H9 (cell line): ENCODE results near the gene INO80. TPM values are rescaled to one million over a fixed set of nuclear protein-coding genes. Genes with fewer than 3 reads are reported as not detected.

Source experiments
- DNase-seq: peaks from one replicate; pipeline ENCODE4 v3.0.0-alpha.2; 2017
- H2AFZ ChIP-seq: one replicate; pipeline ENCODE4 v1.6.1; 2013; ENCODE audit warnings: mild to moderate bottlenecking, low read length, control low read depth, moderate library complexity
- H2AK5ac ChIP-seq: 2 replicates; pipeline ENCODE4 v1.6.1; 2013; ENCODE audit warnings: low read length, control low read depth, mixed read lengths; ENCODE audit not compliant: insufficient read length
- H2BK120ac ChIP-seq: one replicate; pipeline ENCODE4 v1.6.1; 2013; ENCODE audit warnings: low read depth, mild to moderate bottlenecking, low read length, control low read depth, inconsistent platforms; ENCODE audit not compliant: poor library complexity, severe bottlenecking
- H2BK12ac ChIP-seq: 2 replicates; pipeline ENCODE4 v1.6.1; 2013; ENCODE audit warnings: low read length, control low read depth, mixed read lengths, low read depth; ENCODE audit not compliant: insufficient read length
- H2BK15ac ChIP-seq: 2 replicates; pipeline ENCODE4 v1.6.1; 2013; ENCODE audit warnings: low read depth, low read length, control low read depth
- H2BK20ac ChIP-seq: one replicate; pipeline ENCODE4 v1.6.1; 2013; ENCODE audit warnings: low read depth, mild to moderate bottlenecking, low read length, control low read depth, inconsistent platforms; ENCODE audit not compliant: poor library complexity, severe bottlenecking
- H2BK5ac ChIP-seq: 2 replicates; pipeline ENCODE4 v1.6.1; 2013; ENCODE audit warnings: low read length, control low read depth, mixed read lengths; ENCODE audit not compliant: insufficient read length
- H3K14ac ChIP-seq: 2 replicates; pipeline ENCODE4 v1.6.1; 2013; ENCODE audit warnings: low read length, control low read depth; ENCODE audit not compliant: insufficient read depth
- H3K18ac ChIP-seq: 2 replicates; pipeline ENCODE4 v1.6.1; 2013; ENCODE audit warnings: low read depth, mild to moderate bottlenecking, mixed read lengths, low read length, control low read depth; ENCODE audit not compliant: insufficient read length
- H3K23ac ChIP-seq: 2 replicates; pipeline ENCODE4 v1.6.1; 2013; ENCODE audit warnings: low read length, control low read depth, mixed read lengths, low read depth; ENCODE audit not compliant: insufficient read length
- H3K23me2 ChIP-seq: 2 replicates; pipeline ENCODE4 v1.6.1; 2013; ENCODE audit warnings: low read depth, mild to moderate bottlenecking, mixed read lengths, low read length, control low read depth; ENCODE audit not compliant: insufficient read length, poor library complexity, severe bottlenecking
- H3K27ac ChIP-seq: 2 replicates; pipeline ENCODE4 v1.5.1; 2013; ENCODE audit warnings: low read length, control low read depth, mixed read lengths, low read depth; ENCODE audit not compliant: insufficient read length
- H3K27me3 ChIP-seq: 2 replicates; pipeline ENCODE4 v1.6.1; 2013; ENCODE audit warnings: low read length, control low read depth, inconsistent platforms; ENCODE audit not compliant: insufficient read depth
- H3K4ac ChIP-seq: 2 replicates; pipeline ENCODE4 v1.6.1; 2013; ENCODE audit warnings: low read depth, mild to moderate bottlenecking, control low read depth, inconsistent platforms, low read length, moderate library complexity
- H3K4me1 ChIP-seq: 2 replicates; pipeline ENCODE4 v1.6.1; 2013; ENCODE audit warnings: low read length, control low read depth, inconsistent platforms; ENCODE audit not compliant: insufficient read depth
- H3K4me2 ChIP-seq: 2 replicates; pipeline ENCODE4 v1.6.1; 2013; ENCODE audit warnings: low read length, control low read depth, mixed read lengths; ENCODE audit not compliant: insufficient read length, insufficient read depth
- H3K56ac ChIP-seq: 2 replicates; pipeline ENCODE4 v1.6.1; 2013; ENCODE audit warnings: low read depth, mild to moderate bottlenecking, mixed read lengths, low read length, control low read depth; ENCODE audit not compliant: insufficient read length
- H3K79me1 ChIP-seq: 2 replicates; pipeline ENCODE4 v1.6.1; 2013; ENCODE audit warnings: low read depth, mild to moderate bottlenecking, moderate library complexity, low read length, control low read depth, inconsistent platforms; ENCODE audit not compliant: insufficient read depth, poor library complexity, severe bottlenecking
- H3K79me2 ChIP-seq: 2 replicates; pipeline ENCODE4 v1.6.1; 2013; ENCODE audit warnings: low read length, control low read depth, inconsistent platforms; ENCODE audit not compliant: insufficient read depth
- H3K9ac ChIP-seq: 2 replicates; pipeline ENCODE4 v1.6.1; 2013; ENCODE audit warnings: low read length, control low read depth, mixed read lengths; ENCODE audit not compliant: insufficient read length; ENCODE audit errors: extremely low read depth
- H3K9me3 ChIP-seq: one replicate; pipeline ENCODE4 v1.6.1; 2013; ENCODE audit warnings: low read depth, low read length, inconsistent platforms; ENCODE audit not compliant: control insufficient read depth
- H3T11ph ChIP-seq: one replicate; pipeline ENCODE4 v1.6.1; 2013; ENCODE audit warnings: mild to moderate bottlenecking, low read length, control low read depth, inconsistent platforms
- H4K20me1 ChIP-seq: one replicate; pipeline ENCODE4 v1.6.1; 2013; ENCODE audit not compliant: control insufficient read depth, insufficient read length, insufficient read depth
- H4K5ac ChIP-seq: 2 replicates; pipeline ENCODE4 v1.6.1; 2013; ENCODE audit warnings: low read depth, mild to moderate bottlenecking, mixed read lengths, low read length, control low read depth; ENCODE audit not compliant: insufficient read length
- H4K8ac ChIP-seq: replicated peaks from 2 replicates; pipeline ENCODE4 v1.6.1; 2013; ENCODE audit warnings: low read length, control low read depth, mixed read lengths, low read depth; ENCODE audit not compliant: insufficient read length
- H4K91ac ChIP-seq: 2 replicates; pipeline ENCODE4 v1.6.1; 2013; ENCODE audit warnings: low read depth, mild to moderate bottlenecking, moderate library complexity, mixed read lengths, low read length, control low read depth; ENCODE audit not compliant: insufficient read length
- H3K27ac Mint-ChIP-seq, 3 experiments: 2 replicates in 2 of 3; 3 replicates in 1 of 3; pipeline ENCODE4 v1.8.0; 2020 to 2021; ENCODE audit warnings: mixed read lengths in 3 of 3, mild to moderate bottlenecking in 1 of 3, moderate library complexity in 1 of 3
- H3K27me3 Mint-ChIP-seq: 2 replicates; pipeline ENCODE4 v1.8.0; 2021; ENCODE audit warnings: low read depth, mild to moderate bottlenecking, moderate library complexity, mixed read lengths
- H3K36me3 Mint-ChIP-seq, 3 experiments: 2 replicates in 2 of 3; 3 replicates in 1 of 3; pipeline ENCODE4 v1.8.0; 2020 to 2021; ENCODE audit warnings: low read depth in 3 of 3, mixed read lengths in 3 of 3; ENCODE audit not compliant: insufficient read depth in 1 of 3
- H3K4me1 Mint-ChIP-seq, 2 experiments: 2 replicates each; pipeline ENCODE4 v1.8.0; 2020; ENCODE audit warnings: mixed read lengths in 2 of 2
- H3K4me3 Mint-ChIP-seq, 2 experiments: 2 replicates in 1 of 2; 3 replicates in 1 of 2; pipeline ENCODE4 v1.8.0; 2020 to 2021; ENCODE audit warnings: mild to moderate bottlenecking in 2 of 2, mixed read lengths in 2 of 2, moderate library complexity in 1 of 2
- H3K9me3 Mint-ChIP-seq, 2 experiments: 2 replicates in 1 of 2; 3 replicates in 1 of 2; pipeline ENCODE4 v1.8.0; 2020; ENCODE audit warnings: mild to moderate bottlenecking in 2 of 2, mixed read lengths in 2 of 2, moderate library complexity in 1 of 2
- WGBS: extraction: QIAGEN DNeasy Blood & Tissue Kit; methylation state at CpG from one replicate; pipeline ENCODE4 v1.1.7; 2013; ENCODE audit warnings: missing lambda C conversion rate, low lambda C conversion rate, mixed read lengths; ENCODE audit not compliant: insufficient read length; ENCODE audit errors: extremely low coverage; 5-methylcytosine and 5-hydroxymethylcytosine counted together
- total RNA-seq: library from RNA; stranded (reverse); gene quantifications from 2 replicates; pipeline ENCODE4 v1.2.1, GENCODE V29; 2021
- TF ChIP-seq, protein P1 (sequence below): fragments of 200-600 bp; sonication (generic); conservative IDR thresholded peaks from 3 replicates; pipeline ENCODE4 v1.8.0; 2021; ENCODE audit warnings: antibody characterized with exemption, mild to moderate bottlenecking

Gene INO80
- total RNA-seq, 1 experiment from 2014 or later = 29.2 TPM

- Mint-ChIP-seq H3K9me3 (no peaks in the 10 kb centered on the region; a peak in 1 of 5 replicates), H3K4me1 (peaks cover 2 to 12% of the 10 kb centered on the region in 2 experiments), H3K27me3 (no peaks in the 10 kb centered on the region), H3K4me3 (peak overlapping the region; percentile 84 to 91), H3K36me3 (peaks cover 2 to 16% (median 8%) of the 10 kb centered on the region in 3 experiments; a peak in 6 of 7 replicates), H3K27ac (peak overlapping the region; percentile 95 to 99 (median 99))
- H2BK15ac ChIP-seq = no peak overlapping the region
- H3K9me3 ChIP-seq = no peaks in the 10 kb centered on the region
- H3K14ac ChIP-seq = peak overlapping the region; percentile 55; the same call in 1 of the 2 replicates
- H3K4ac ChIP-seq = no peak overlapping the region
- H3K4me1 ChIP-seq = no peaks in the 10 kb centered on the region
- peak overlapping the region; percentile 88 for H3K4me2 ChIP-seq
- peak overlapping the region; percentile 2 for H3K56ac ChIP-seq
- peaks cover 11% of the 10 kb centered on the region for H3K23me2 ChIP-seq
- no peak overlapping the region for H4K91ac ChIP-seq
- H4K8ac ChIP-seq = no peak overlapping the region
- H3K27ac ChIP-seq = peak overlapping the region; percentile 79
- no peaks in the 10 kb centered on the region for H3K27me3 ChIP-seq
- no peak overlapping the region for H2BK120ac ChIP-seq
- H3K23ac ChIP-seq = no peak overlapping the region
- peak overlapping the region; percentile 30 for H2BK5ac ChIP-seq
- H2AK5ac ChIP-seq = no peak overlapping the region
- H4K5ac ChIP-seq = peak overlapping the region; percentile 48
- H3K79me1 ChIP-seq = peaks cover 2% of the 10 kb centered on the region
- H2BK20ac ChIP-seq = no peak overlapping the region
- no peak overlapping the region for H3T11ph ChIP-seq
- peak overlapping the region; percentile 87 for H3K18ac ChIP-seq
- H4K20me1 ChIP-seq = no peaks in the 10 kb centered on the region
- H3K79me2 ChIP-seq = peaks cover 19% of the 10 kb centered on the region; the same call in 1 of the 2 replicates
- no peak overlapping the region for H2AFZ ChIP-seq
- peak overlapping the region; percentile 87 for H3K9ac ChIP-seq
- TF ChIP-seq, protein P1, sequence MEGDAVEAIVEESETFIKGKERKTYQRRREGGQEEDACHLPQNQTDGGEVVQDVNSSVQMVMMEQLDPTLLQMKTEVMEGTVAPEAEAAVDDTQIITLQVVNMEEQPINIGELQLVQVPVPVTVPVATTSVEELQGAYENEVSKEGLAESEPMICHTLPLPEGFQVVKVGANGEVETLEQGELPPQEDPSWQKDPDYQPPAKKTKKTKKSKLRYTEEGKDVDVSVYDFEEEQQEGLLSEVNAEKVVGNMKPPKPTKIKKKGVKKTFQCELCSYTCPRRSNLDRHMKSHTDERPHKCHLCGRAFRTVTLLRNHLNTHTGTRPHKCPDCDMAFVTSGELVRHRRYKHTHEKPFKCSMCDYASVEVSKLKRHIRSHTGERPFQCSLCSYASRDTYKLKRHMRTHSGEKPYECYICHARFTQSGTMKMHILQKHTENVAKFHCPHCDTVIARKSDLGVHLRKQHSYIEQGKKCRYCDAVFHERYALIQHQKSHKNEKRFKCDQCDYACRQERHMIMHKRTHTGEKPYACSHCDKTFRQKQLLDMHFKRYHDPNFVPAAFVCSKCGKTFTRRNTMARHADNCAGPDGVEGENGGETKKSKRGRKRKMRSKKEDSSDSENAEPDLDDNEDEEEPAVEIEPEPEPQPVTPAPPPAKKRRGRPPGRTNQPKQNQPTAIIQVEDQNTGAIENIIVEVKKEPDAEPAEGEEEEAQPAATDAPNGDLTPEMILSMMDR = no peak
- no peak for DNase-seq
- WGBS = no CpG with 5 or more reads among the region's 6 CpGs
- no peak overlapping the region for H2BK12ac ChIP-seq
These were observed 827 bp upstream of the INO80 start for GRCh38 chr15:41116962-41117252.
